Suppressor macrophage treated with lipopolysaccharide for 1 hour (primary cell): ENCODE data around the gene MAN2A2.

Experiments used
- DNase-seq, 3 donors: peaks; one replicate each; pipeline ENCODE4 v3.0.0-alpha.2; 2020 to 2022

Gene MAN2A2

DNA sequence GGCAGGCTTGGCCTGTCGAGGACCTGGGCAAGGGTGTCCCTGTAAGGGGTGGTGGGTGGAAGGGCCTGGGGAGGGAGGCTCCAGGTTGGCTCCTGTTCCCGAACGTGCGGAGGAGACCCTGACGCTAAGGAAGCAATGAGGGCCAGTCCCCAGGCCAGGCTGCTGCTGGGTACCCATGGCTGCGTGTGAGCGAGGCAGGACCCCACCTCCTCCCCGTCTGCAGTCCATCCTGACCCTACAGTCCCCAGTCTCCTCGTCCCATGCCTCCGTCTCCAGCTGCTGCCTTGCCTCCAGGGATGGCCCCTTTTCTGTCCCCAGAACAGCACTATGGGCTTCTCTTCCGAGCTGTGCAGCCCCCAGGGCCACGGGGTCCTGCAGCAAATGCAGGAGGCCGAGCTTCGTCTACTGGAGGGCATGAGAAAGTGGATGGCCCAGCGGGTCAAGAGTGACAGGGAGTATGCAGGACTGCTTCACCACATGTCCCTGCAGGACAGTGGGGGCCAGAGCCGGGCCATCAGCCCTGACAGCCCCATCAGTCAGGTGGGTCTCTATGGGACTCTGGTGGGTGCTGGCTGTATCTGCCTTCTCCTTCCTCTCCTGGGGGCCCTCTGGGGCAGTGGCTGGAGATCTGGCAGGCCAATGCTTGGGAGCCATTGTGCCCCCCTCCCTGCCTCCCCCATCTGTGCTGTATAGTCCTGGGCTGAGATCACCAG lies 18.2 kb upstream of the MAN2A2 start:
- no peak for DNase-seq

DNA sequence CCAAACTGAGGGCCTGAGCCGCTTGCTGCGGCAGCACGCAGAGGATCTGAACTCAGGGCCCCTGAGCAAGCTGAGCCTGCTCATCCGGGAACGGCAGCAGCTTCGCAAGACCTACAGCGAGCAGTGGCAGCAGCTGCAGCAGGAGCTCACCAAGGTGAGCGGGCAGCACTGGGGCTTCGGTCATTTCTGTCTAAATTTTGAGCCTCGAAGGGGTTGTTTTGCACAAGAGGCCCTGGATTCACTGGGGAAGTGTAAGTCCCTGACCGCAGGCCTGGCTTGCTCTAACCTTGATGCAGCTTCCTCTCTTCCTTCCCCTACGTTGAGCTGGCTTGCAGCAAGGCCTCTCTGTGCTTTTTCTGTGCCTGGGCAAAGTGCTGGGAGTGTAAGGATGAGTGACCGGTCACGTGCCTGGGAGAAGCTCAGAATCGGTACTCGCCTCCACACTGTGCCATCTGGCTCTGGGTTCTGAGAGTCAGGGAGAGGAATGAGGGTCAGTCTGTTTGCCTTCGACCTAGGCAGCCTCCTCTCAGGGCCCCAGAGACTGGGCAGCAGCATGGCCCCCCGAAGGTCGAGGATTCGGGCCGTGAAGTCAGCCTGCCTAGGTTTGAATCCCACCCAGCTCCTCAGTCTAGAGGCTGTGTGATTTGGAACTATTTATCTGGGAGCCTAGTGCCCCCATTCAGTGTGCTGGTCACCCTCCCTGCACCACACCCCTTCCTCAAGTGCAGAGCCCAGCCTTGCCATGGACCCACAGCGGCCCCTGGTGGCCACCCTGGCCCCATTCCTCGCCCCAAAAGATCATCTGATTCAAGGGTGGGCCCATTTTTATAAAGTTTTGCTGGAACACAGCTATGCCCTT lies 17.4 kb upstream of the MAN2A2 start:
- peak; percentile 82 to 91 (median 83) for DNase-seq

DNA sequence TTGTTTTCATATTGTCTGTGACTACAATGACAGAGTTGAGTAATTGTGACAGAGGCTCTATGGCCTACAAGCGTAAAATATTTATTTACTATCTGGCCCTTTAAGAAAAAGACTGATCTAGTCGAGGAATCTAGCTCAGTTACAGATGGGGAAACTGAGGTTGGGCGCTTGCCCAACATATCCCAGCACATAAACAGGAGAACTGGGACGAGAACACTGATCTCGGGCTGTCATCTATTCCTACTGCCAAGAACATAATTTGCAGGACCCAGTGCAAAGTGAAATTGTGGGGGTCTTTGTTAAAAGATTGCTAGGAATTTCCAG lies 16.8 kb upstream of the MAN2A2 start:
- DNase-seq: no peak

DNA sequence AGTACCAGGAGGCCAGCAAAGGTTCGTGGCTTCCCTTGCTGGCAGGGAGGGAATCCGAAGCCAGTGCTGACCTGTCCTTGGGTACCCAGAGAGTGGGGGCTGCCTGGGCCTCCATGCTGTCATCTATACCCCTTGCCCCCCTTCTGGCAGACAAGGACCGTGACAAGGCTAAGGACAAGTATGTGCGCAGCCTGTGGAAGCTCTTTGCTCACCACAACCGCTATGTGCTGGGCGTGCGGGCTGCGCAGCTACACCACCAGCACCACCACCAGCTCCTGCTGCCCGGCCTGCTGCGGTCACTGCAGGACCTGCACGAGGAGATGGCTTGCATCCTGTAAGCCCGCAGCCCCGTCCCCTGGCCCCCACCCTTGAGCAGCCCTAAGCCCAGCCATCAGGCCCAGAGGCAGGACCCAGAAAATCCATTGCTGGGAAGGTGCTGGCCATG lies 16.0 kb upstream of the MAN2A2 start:
- no peak for DNase-seq

DNA sequence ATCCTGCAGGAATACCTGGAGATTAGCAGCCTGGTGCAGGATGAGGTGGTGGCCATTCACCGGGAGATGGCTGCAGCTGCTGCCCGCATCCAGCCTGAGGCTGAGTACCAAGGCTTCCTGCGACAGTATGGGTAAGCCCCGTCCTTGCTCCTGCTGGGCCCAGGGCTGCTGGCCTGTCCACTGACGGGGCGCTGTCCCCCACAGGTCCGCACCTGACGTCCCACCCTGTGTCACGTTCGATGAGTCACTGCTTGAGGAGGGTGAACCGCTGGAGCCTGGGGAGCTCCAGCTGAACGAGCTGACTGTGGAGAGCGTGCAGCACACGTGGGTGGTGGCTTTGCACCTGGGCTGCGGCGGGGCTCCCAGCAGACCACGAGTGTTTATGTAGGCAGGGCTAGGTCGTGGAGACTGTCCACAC lies 13.8 kb upstream of the MAN2A2 start:
- DNase-seq: no peak

DNA sequence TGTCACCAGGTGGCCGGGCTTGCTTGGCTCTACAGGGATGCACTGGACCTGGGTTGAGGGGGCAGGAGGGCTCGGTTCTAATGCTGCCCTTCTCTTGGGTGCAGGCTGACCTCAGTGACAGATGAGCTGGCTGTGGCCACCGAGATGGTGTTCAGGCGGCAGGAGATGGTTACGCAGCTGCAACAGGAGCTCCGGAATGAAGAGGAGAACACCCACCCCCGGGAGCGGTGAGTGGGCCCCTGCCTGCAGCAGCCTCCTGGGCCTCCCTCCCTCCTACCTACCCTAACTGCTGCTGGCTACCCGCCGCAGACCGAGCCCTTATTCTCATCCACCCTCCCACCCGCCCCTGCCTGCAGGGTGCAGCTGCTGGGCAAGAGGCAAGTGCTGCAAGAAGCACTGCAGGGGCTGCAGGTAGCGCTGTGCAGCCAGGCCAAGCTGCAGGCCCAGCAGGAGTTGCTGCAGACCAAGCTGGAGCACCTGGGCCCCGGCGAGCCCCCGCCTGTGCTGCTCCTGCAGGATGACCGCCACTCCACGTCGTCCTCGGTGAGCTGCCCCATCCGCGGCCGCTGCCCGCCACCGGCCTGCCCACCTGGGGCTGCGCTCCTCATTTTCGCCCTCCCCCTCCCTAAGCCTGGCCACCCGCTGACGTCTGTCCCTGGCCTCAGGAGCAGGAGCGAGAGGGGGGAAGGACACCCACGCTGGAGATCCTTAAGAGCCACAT lies 13.2 kb upstream of the MAN2A2 start:
- no peak for DNase-seq

DNA sequence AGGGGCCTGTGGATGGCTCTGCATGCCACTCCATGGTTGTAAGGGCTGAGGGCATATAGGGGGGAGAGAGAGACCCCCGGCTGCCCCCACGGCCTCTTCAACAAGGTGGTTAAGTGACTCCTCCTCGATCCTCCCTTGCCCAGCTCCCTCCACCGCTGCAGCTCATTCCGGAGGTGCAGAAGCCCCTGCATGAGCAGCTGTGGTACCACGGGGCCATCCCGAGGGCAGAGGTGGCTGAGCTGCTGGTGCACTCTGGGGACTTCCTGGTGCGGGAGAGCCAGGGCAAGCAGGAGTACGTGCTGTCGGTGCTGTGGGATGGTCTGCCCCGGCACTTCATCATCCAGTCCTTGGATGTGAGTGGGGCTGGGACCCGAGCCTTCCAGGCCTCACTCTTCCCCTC lies 12.3 kb upstream of the MAN2A2 start:
- no peak for DNase-seq

DNA sequence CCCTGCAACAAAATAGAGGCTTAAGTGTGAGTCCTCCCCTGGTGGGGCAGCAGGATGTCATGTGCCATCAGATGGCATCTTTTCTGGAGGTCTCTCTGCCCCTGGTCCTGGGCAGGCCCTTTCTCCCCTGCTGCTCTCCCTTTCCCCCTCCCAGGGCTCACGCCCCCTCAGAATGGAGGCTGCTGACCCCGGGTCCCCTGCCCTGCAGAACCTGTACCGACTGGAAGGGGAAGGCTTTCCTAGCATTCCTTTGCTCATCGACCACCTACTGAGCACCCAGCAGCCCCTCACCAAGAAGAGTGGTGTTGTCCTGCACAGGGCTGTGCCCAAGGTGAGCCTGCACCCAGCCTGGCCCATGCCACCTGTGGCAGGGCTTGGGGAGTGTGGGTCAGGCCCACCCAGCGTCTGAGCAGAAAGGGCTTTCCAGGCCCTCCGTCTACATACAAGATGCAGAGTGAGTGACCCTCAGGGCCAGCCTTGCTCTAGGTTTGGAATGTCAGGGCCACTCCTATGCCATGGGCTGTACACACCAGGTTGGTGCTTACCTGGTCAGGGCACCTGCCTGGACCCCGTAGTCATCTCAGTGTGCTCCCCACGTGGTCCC lies 11.7 kb upstream of the MAN2A2 start:
- DNase-seq: no peak

DNA sequence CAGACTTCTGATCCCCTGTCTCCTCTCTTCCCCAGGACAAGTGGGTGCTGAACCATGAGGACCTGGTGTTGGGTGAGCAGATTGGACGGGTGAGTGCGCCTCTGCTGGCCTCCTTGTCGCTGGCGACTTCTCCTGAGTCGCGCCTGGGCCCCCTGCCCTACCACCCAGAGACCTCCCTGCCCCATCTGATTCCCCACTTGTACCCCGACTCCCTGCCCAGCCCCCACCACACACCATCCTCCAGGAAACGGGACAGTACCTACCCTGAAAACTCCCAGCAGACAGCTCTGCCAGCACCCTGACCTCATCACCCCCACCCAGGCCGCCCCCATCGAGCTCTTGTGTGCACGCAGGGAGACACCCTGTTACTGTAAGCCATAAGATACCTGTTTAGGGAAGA lies 11.1 kb upstream of the MAN2A2 start:
- no peak for DNase-seq

DNA sequence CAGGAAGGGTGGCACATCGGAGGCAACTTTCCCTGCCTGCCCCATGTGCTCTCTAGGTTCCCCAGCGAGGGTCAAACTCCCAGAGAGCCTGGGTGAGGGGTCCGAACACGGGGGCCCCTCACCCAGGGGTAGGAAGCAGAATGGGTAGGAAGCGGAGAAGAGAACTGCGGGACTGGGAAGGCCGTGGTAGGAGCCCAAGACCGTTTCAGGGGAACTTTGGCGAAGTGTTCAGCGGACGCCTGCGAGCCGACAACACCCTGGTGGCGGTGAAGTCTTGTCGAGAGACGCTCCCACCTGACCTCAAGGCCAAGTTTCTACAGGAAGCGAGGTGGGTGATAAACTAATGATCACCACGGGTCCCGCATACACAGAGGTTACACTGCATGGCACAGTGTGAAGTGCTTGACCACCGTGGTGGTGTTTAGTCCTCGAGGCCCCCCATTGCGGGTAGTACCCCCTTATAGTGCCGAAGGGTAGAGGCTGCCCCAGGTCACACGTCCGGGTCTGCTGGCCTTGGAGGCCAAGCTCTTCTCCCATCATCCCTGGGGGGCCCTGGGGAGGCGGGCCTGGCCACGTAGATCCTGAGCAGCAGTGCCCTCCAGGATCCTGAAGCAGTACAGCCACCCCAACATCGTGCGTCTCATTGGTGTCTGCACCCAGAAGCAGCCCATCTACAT lies 10.5 kb upstream of the MAN2A2 start:
- no peak for DNase-seq

DNA sequence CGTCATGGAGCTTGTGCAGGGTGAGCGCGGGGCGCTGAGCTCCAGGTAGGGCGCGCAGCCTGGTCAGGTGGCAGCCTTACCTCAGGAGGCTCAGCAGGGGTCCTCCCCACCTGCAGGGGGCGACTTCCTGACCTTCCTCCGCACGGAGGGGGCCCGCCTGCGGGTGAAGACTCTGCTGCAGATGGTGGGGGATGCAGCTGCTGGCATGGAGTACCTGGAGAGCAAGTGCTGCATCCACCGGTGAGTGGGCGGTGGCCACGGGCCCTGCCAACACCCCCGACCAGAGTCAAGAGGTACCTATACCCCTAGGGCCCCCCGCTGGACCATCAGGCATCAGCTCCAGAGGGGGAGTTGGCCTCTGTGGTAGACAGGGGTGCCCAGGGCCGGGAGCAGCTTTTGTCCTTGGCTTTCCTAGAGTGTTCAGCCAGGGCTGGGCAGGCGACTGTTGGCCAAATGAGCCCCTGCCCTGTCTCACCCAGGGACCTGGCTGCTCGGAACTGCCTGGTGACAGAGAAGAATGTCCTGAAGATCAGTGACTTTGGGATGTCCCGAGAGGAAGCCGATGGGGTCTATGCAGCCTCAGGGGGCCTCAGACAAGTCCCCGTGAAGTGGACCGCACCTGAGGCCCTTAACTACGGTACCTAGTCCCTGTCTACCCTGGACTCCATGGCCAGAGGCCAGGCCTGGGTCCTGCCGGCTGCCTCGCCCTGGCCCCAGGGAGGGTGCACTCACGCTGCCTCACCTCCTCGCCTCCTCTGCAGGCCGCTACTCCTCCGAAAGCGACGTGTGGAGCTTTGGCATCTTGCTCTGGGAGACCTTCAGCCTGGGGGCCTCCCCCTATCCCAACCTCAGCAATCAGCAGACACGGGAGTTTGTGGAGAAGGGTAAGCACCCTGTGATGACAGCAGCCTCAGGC lies 9.7 kb upstream of the MAN2A2 start:
- DNase-seq: no peak

DNA sequence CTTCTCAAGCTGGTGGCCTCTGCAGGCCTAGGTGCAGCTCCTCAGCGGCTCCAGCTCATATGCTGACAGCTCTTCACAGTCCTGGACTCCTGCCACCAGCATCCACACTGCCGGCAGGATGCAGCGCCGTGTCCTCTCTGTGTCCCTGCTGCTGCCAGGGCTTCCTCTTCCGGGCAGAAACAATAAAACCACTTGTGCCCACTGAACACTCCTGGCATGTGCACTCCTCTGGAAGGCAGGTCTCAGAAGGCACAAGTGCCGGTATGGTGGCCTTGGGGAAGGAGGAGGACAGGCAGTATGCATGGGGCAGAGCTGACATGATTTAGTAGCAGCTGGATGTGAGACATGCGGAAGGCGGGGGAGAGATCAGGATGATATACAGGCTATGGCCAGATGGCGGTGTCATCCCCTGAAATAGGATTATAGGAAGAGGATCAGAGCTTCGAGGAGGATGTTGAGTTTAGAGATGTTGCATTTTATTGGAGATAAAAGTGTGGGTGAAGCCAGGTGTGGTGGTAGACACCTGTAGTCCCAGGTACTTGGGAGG lies 7.5 kb upstream of the MAN2A2 start:
- peak; percentile 26 to 47 (median 43) for DNase-seq

DNA sequence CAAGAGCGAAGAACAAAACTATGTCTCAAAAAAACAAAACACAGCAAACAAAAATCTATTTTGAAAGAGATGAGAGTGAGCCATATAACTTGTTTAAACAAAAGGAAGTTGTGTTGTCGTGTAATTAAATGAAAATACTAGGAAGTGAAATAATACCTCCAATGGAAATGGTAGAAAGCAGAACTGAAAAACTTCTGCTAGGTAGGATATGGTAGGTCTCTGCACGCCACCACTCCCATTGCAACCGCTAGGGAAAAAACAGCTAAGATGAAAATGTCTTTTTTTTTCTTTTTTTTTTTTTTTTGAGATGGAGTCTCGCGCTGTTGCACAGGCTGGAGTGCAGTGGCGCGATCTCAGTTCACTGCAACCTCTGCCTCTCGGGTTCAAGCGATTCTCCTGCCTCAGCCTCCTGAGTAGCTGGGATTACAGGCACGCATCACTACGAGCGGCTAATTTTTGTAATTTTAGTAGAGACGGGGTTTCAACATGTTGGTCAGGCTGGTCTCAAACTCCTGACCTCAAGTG lies 5.9 kb upstream of the MAN2A2 start:
- peak; percentile 19 to 55 (median 38) for DNase-seq

DNA sequence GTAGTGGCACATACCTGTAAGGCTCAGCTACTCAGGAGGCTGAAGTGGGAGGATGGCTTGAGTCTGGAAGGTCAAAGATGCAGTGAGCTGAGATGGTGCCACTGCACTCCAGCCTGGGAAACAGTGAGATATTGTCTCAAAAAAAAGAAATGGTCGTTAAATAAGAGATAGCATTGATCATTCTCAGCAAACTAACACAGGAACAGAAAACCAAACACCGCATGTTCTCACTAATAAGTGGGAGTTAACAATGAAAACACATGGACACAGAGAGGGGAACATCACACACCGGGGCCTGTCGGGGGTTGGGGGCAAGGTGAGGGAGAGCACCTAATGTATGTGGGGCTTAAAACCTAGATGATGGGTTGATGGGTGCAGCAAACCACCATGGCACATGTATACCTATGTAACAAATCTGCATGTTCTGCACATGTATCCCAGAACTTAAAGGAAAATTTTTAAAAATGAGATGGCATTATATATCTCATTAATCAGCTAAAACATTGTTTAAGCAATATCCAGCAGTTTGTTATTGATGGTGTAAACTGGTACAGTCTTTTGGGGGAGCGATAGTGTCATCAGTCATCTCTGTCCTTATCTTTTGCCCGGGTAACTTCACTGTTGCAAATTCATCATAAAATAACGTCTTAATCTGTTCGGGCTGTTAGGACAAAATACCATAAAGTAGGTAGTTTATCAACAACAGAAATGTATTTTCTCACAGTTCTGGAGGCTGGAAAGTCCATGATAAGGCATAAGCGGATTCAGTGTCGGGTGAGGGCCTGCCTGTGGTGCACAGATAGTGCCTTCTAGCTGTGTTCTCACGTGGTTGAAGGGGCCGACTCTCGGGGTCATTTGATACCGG lies 1.7 kb upstream of the MAN2A2 start:
- no peak for DNase-seq

DNA sequence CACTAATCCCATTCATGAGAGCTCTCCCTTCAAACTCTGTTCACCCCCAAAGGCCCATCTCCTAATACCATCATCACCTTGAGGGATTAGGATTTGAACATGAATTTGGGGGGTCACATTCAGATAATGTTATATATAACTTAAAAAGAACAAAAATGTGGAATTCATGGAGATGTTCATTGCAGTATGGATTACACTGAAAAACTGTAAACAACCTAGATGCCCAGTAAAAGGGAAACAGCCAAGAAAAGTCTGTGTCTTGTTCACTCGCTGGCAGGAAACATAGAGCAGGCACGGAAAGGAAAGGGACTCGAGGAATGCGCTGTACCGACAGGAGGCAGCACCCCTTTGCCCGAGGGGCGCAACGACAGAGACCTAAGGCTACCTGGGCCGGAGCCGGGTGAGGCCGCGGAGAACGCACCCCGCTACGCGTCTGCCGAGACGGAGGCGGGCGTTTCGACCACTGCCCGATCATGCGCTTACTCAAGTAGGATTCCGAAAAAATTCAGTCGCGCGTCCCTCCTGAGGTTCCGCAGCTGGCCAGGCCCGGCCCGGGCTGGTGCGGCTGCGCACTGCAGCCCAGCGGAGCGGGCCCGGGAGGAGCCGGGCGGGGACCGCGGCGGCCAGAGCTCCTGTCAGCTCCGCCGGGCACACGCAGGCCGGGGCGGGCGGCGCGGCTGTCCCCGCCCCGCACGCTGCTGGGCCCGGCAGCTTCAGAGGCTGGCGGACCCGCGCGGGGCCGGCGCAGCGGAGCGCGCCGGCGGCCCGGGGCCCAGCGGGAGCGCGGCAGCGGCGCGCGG lies 862 bp upstream of the MAN2A2 start:
- peak; percentile 85 to 96 (median 92) for DNase-seq

DNA sequence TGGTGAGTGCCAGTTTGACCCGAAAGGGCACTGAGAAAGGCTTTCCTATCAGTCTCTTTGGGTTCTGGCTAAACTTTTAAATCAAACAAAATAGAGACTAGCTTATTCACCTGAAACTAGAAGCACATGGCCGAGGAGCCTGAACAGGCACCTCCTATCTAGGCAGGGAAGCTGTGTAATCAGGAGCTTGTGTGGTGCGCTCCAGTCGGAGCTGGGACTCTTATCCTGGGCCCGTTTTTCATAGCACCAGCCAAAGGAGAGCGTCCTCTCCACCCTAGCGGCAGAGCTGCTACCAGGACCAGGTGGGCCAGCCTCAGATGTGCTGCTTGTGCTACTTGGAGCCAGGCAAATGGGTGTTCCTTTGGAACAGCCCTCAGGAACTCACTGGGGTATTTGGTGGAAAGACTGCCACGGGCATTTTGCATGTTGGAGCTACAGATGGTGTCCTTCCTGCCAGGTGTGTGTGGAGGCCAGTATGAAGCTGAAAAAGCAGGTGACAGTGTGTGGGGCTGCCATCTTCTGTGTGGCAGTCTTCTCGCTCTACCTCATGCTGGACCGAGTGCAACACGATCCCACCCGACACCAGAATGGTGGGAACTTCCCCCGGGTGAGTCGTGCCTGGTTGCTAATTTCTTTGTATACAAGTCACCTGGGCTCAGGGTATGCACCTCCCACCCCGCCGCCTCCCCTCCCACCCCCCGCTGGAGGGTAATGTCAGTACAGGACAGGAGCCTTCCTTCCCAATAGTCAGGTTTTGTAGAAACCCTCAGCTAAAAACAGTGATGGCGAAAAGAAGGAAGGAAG lies 833 bp downstream of the MAN2A2 start:
- no peak for DNase-seq

DNA sequence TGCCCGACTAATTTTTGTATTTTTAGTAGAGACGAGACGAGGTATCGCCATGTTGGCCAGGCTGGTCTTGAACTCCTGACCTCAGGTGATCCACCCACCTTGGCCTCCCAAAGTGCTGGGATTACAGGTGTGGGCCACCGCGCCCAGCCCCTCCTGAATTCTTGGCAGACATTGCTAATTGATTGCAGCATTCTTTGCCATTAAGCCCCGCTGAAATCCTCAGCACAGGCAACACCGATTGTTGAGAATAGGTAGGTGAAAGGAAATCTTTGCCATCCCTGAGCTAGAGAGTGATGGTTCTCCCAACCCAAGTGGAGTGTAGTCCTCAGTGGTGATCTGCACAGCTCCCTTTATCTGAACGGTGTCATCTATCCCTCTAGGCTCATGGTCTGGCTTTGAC lies 1.6 kb downstream of the MAN2A2 start:
- no peak for DNase-seq
